DMS 273 treated with DMSO at 0.1 percent for 48 hours (cell line): ENCODE measurements around the gene RNF5.
"Not testable (repeated sequence)": the region's sequence is repeated elsewhere in the genome, so short reads cannot be mapped to it uniquely, and the experiment has no call there.

ENCODE experiments used
- DNase-seq: peaks from one replicate; lab custom pipeline; 2025; lab: John Stamatoyannopoulos, UW

Gene RNF5

DNA sequence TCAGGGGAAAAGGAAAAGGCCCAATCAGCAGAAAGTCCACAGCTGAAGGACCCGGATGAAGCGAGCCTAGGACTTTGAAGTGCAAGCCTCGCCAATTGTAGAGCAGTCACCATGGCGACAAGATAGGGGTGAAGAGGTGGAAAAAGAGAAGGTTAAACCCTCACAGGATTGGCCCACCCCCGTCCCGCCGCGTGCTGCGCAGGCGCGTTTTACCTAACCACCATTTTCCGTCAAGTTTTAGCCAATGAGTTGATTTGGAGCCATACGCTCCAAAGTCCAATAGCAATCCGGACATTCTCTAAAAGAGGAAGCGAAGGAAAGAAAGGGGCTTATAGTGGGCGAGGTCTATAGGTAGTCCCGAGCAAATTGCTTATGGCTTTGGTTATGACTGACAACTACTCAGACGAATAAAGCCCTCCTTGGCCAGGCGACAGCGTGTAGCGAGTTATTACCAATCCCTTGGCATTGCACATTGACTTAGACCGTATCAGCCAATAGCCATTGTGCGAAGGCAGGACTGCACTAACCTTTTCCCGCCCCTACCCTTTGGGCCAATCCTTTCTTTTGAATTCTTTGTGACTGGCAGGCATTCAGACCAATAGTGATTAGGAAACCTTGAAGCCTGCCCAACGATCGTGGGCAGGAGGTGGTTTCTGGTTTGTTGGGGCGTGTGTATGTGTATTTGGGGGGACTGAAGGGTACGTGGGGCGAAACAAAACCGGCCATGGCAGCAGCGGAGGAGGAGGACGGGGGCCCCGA, at the start of gene RNF5:
Gene RNF5, plus strand, starts transcription at position 618 of the 759 bp plus-strand sequence. Its CDS starts 107 bp downstream, at position 725.
- DNase-seq: peak; percentile 100

- no peak for DNase-seq
Observed at GRCh38 chr6:32128751-32129296, 49.4 kb upstream of the RNF5 start.

DNA sequence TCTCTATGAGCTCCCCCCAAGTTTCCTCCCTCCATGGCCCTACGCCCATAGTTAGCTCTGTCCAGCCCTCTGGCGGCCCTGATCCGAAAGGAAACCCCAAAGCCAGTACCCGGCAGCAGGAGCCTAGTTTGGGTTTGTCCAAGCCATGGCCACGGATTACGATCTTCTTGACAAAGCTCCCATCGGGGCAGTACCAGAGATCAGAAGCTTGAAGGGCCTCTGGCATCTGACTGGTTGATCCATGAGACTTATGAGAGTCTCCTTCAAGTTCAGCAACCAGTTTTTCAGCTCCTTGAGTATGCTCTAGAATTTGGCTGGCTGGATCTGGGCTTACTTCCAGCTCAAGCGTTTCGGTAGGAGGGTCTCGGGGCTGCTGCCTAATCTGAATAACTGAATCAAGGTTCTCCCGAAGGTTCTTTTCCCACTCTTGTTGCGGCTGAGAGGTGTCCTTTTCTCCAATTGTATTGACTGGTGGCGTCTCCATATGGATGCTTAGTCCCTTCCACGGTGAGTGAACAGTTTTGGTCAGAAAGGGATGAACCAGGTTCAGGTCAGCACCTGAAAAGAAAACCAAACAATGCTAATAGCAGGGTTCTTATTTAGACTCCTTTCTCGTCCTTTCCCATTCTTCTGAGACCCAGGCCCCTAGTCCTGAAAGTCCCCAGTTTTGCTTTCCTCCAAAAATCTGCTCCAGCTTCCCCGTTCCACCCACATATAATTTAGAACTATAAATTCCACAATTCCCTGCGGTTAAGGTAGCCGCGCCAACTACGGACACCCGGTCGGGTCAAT, 48.7 kb upstream of the RNF5 start:
- no peak for DNase-seq

DNA sequence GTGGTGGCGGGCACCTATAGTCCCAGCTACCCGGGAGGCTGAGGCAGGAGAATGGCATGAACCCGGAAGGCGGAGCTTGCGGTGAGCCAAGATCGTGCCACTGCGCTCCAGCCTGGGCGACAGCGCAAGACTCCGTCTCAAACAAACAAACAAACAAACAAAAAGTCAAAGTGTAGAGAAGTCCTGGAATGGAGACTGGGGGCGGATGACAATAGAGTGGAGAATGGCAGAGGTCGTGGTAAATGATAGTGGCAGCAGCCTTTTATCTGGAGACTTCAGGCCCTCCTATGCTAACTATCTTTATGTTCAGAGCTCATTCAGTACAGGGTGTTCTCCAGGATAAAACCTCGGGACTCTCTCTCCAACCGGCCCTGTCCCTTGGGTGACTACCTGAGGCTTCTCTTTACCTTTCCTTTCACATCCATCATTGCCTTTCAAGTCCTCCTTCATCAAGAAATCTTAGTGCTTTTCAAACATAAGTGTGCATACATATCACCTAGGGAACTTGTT, 46.7 kb upstream of the RNF5 start:
- DNase-seq: no peak

DNA sequence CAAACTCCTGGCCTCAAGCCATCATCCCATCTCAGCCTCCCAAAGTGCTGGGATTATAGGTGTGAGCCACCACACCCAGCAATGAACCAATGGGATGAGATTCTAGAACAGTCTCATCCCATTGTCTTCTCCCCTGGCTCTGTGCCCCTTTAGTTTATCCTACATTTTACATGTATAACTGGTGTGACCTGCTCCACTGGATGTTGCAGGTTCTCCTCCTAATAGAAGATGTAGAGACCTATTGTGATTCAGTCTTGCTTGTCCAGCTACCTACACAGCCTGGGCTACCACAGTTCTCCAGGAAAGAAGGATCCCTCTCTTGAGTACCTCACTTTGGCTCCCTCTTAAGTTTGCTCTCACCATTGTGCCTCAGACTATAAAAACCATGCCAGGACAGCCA, 46.1 kb upstream of the RNF5 start:
- no peak for DNase-seq

DNA sequence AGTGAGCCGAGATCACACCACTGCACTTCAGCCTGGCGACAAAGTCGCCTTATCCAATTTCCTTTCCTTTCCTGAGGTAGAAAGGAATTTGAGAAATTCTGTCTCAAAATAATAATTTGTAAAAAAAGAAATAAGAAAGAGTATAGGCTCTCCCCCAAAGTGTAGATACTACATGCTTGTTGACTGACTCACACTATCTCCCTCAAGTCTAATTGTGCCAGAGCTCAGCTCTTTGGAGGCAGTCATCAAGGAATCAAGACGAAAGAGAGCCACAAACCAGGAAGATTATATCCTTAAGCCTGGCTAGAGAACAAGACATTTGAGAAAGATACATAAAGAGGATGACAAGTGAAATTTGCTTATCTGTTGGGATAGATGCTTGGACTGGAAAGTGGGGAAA, 44.4 kb upstream of the RNF5 start:
- no peak for DNase-seq

DNA sequence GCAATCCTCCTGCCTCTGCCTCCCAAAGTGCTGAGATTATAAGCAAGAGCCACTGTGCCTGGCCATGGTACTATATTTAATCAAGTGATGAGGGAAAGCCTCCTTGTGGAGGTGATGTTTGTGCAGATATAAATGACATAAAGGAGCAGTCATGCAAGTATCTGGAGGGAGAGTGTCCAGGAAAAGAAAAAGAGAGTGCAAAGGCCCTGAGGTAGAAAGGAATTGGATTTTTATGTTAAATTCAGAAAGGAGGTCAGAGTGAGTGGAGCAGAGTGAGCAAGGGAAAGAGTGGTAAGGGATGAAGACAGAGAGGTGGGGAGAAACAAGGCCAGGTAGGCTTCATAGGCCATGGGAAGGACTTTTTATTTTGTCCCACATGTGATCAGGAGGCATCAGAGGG, 40.8 kb upstream of the RNF5 start:
- no peak for DNase-seq

- no peak for DNase-seq
Observed at GRCh38 chr6:32139590-32139989, 38.6 kb upstream of the RNF5 start.

DNA sequence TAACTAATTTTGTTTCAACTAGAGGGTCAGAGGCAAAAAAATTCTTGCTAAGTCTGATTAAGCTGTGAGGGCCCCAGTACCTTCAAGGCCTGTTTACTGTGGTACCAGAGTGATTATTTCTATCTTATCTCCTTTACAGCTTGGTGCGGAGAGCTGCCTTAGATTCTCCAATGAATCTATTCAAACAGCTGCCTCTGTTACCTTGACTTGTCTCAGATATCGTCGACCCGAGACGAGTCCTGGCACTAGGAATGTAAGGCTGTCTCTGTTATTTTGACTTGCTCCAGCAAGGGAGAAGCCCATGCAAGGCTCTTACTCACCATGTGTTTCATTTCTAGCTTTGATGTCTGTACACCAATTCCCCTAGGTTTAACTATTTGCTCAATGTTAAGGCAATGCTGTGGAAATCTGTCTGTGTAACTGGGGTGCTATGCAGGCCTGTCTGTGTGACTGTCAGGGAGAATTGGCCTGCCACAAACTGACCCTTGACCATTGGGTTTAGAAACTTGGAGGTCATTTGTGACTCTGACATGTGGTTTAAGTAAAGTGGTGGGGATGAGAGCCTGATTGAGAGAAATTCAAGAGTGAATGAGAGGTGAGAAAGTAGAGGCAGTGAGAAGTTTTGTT, 37.7 kb upstream of the RNF5 start:
- DNase-seq: no peak

- DNase-seq: not testable (repeated sequence)
Observed at GRCh38 chr6:32144238-32144637, 34.0 kb upstream of the RNF5 start.

- no peak for DNase-seq
Observed at GRCh38 chr6:32146287-32146686, 31.9 kb upstream of the RNF5 start.

DNA sequence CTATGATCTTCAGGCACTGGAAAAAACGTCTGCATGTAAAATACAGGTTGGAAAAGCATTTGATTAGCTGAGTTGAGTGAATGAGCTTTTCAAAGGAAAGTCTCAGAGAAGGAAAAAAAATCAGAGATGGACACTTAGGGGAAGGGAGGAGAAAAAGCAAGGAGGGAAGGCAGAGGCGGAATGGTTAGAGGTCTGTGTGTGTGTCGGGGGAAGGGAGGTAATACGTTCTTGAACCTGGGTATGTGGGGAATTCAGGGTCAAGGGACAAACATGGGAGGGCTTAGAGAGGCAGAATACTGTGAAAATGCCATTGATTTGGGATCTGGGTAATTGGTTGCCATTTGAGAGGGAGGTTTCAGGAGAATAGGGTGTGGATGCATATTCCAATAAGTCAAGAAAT, 31.5 kb upstream of the RNF5 start:
- no peak for DNase-seq

DNA sequence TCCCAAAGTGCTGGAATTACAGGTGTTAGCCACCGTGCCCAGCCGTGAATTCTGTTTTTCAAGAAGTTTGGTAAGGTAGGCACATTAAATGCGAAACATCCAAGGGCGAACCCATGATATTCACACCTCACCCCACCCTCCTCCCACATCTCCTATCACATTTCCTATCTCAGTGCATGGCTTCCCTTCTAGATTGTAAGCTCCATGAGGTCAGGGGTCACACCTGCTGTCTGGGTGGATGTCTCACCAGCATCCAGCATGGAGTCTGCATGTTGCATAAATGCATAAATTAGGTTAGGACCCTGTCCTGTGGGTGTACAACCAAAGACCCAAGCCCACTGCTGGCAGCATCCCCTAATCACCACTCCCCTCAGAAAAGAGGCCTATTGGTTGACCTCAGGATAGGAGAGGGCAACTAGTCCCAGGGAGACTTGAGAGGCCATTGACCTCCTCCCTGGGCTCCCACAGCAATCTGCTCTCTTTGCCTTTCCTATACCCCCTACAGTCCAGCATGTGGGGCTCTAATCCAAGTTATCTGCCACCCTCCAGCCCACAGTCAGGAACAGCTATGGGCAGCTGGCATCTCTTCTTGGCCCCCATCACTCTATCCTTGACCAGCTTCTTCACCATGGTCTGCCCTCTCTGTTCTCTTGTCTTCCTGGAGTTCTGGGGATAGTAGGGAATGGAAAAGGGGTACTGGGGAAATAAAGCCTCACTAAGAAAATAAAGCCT, 30.6 kb upstream of the RNF5 start:
- DNase-seq: no peak

DNA sequence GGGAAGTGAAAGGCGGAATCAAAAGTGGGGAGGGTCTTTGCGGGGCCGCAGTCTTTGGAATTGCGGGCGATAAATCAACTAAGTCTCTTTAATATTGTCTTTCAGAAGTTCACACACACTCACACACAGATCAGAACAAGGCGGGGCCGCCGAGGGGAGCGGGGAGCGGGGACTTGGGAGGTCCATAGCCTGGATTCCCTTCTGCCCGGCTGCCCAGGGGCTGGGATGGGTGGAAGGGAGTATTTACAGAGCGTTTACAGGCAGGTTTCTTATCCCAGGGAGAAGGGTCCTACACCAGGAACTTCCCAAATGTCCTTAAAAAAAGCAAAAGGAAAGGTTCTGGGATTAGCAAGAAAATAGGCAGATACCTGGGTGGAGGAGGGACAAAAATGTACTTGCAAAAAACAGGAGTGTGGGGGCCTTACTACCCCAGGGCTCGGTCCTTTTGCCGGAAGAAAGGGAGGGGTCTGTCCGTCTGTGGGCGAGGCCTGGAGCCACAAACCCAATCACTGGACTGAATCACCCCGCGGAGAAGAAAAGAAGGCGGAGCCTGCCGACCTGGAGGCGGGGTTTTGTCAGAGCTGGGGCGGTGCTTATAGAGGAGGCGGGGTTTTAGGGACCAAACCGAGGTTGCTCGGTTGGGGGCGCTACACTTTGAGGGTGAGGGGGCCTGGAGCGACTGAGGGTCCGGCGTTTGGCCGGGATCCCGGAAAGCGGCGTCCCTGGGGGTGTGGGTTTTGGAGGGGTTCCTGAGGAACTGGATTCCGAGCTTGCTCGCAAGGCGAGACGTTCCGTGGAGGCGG, 29.7 kb upstream of the RNF5 start:
- DNase-seq: no peak

DNA sequence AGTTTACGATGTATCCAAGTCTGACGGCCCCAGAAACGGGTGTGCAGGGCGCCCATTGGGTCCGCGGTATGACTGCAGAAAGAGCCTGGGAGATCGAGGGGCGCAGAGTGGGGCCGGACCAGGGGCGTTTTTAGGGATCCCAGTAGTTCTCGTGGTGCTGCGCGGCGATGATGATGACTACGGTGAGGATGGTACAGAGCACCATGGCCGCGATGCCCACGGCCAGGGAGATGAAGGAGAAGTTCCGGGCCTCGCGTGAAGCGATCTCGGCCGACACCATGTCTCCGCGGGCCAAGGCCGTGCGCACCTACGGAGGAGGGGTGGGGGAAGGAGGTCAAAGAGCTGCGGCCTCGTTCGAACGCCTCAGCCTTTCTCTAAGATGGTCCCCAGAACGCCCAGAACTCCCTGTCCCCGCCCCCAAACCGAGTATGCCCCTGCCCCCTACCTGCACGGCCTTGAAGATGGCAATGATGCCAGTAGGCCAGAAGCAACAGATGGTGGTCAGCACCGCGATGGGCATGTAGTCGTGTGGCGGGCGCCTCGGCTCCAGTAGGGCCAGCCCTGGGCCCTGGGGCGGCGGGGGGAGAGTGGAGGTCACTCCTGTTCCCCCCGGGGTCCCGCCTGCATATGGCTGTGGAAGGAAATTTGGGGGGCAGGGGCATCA, 29.0 kb upstream of the RNF5 start:
- no peak for DNase-seq

- no peak for DNase-seq
Observed at GRCh38 chr6:32149932-32150870, 28.0 kb upstream of the RNF5 start.

- DNase-seq: peak; percentile 89
Observed at GRCh38 chr6:32151181-32151862, 26.9 kb upstream of the RNF5 start.
